COLO668 (cell line): ENCODE measurements around the gene ACAP2.
A peak's percentile ranks its signal among the peaks of the same experiment; 100 is the strongest.
"Not testable (repeated sequence)": the region's sequence is repeated elsewhere in the genome, so short reads cannot be mapped to it uniquely, and the experiment has no call there.

Experiments used
- DNase-seq: peaks from one replicate; lab custom pipeline; 2025; ENCODE audit not compliant: unreplicated experiment; lab: John Stamatoyannopoulos, UW

The ACAP2 gene

DNA sequence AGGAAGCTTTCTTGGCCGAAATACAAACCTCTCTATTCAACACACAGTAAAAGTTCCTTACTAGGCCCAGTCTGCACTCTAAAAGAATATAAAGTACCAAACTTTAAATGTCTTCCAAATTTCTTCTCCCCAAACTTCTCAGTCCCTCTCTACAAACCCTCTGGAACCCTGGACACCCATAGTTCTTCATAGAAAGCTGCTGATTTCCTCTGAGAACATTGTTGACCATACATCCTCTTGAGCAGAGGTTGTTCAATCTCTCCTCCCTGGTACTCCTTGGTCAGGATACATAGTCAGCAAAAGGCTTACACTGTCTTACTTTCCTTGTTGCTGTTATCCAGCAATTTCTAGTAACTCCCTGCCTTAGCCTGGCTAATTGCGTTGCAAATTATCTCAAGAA lies 3.1 kb upstream of the ACAP2 start:
- no peak for DNase-seq

DNA sequence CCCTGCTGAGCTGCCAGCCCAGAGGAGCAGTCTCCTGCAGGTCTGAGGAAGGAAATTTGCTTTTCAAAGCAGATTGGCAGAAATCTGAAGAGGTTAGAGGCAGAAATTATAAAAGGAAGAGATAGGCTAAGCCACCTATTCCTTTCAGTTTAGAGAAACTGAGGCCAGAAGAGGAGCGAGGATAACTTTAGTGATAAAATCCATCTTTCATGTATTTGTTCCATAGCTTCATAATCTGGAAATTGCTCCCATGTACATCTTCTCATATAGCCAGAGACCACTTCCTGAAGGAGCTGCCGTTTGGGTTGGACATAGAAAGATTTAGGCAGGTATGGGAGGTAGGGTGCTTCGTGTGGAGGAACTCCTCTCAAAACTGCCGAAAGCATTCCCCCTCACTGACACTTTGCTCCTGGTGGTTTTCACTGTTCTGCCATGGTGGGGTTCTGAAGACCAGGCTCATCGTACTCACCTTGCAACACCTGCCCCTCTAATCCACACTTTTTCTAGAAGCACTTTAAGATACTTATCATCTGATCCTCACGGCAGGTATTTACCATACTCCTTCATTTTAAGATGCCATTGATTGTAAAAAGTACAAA lies 670 bp upstream of the ACAP2 start:
- no peak for DNase-seq

DNA sequence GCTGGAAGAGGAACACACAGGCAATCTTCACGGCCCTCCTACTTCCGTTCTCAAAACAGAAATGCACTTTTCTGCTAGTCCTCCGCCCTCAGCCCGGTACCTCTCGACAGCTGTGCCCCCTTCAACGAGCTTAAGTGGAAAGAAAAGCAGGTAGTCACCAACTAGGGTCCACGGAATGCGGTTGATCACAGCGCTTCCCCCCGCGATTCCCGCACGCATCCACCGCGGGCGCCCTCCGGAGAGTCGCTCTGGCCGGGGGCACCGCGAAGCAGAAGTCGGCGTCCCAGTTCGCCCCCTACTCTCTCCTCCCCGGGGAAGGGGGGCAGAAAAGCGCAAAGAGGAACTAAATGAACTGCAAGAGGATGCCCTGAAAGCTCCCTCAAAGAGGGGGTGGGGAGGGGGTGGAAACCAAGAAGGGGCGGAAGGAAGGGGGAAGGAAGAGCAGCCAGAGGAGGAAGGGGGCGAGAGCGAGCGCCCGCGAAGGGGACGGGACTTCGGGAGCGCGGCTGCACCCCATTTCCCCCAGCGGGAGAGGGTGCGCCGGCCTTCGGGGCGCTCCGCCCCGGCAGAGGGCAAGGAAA lies 738 bp downstream of the ACAP2 start:
- peak; percentile 36 for DNase-seq

DNA sequence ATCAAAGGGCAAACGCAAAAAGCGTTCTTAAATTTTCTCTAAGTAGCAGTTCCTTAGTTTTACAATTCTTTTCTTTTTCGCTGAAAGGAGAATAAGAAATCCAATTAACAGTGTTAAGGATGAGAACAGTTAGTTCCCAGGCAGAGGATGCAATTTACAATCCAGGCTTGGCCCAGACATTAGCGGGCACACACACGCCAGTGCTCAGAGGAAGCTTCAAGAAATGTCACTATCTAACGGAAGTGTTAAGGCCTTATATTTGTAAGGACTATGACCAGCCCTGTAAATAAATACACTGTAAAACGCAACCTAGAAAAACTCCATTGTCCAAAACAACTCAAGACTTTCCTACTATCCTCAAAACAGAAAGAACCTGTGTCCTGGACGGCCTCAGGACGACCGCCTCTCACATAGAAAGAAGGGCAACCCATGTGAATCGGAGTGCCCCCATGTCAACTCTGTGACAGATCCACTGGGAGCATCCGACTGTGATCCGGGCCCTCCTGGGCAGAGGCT lies 1.3 kb downstream of the ACAP2 start:
- DNase-seq = no peak

DNA sequence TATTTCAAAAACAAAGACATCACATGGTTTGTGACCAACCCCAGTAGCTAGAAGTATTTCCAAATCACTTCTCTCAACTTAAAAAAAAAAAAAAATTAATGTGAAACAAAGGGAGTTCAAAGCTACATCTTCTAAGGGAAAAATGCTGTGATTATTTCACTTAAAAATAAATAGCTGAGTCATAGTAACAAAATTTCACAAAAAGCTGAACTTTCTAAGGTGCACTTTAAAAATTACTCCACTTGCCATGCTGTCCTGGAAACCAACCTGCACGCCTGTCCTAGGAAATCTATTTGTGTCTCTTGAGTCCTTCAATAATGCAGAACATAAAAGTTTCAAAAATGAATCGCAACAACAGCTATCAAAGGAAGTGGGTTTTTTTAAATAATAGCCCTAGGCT lies 1.8 kb downstream of the ACAP2 start:
- DNase-seq = no peak

DNA sequence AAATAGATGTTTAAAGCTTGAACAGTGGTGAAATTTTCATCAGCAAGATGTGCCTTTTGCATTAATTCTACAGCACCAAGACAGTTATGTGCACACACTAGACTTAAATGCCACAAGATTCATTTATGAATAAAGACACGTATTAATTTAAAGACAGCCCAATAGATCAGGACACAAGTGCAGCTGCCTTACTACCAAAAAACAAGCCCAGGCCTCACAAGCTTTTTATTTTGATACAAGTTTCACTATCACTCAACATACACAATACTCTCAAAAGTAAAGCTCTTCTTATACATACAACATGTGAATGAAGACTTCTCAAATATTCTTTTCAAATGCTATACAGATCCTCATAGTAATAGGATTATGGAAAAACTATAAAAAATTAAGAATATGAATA lies 2.4 kb downstream of the ACAP2 start:
- no peak for DNase-seq

DNA sequence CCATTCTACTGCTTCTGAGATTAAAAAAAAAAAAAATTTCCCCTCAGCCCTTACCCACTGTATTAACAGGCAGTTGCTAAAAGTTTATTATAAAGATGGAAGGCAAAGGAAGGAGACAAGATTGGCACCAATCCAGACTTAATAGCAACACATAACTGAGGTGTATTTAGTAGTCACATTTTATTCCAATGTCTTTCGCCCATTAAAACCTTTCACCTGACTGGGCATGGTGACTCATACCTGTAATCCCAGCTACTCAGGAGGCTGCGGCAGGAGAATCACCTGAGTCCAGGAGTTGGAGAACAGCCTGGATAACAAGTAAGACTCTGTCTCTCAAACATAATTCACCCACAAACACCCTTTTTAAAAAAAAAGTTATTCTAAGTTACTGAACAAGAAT lies 4.4 kb downstream of the ACAP2 start:
- DNase-seq = peak; percentile 9

DNA sequence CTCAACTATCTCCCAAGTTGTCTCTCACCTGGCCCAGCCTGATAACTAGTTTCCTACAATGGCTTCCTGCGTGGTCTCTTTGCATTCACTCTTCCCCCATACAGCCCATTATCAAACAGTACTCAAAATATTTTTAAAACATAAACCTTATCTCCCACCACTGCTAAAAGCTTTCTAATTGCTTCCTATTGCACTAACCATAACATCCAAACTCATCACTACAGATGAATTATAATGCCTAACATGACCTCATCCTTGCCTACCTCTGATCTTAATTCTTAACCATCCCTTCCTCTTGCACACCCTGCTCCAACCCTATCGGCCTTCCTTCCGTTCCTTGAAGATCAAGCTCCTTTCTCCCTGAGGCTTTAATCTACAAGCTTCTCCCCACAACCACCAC lies 17.0 kb downstream of the ACAP2 start:
- DNase-seq = no peak

DNA sequence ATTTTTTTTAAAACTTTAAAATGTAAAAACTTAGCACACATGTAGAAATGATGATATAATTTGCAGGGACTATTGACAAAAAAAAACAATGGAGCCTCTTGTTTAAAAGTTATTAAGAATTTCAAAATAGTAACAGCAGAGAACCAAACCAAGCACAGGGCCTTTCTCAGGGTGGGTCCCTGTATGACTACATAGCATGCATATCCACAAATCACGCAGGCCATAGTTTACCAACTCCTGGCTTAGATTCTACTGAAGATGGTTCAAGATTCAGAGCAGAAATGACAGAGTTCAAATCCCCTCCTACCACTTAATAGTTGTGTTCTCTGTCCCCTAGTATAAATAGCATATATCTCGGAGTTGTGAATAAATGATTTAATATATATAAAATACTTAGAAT lies 19.0 kb downstream of the ACAP2 start:
- no peak for DNase-seq

DNA sequence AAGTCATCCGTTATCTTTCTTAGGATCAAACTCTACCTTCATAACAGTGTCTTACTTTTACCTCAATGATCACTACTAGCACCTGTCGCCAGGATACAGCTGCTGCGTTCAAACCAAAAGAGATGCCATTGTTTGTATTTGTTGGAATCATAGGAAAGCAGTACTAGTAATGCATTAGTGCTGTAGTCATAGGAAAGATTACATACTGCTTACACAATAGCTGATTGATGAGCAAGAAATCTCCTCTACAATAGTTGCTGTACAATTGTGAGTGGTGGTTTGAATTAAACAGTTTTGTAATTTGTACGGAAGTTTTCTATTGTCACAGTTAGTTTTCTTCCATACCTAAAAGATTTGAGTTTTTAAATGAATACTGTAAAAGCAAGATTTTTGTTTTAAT lies 21.4 kb downstream of the ACAP2 start:
- no peak for DNase-seq

DNA sequence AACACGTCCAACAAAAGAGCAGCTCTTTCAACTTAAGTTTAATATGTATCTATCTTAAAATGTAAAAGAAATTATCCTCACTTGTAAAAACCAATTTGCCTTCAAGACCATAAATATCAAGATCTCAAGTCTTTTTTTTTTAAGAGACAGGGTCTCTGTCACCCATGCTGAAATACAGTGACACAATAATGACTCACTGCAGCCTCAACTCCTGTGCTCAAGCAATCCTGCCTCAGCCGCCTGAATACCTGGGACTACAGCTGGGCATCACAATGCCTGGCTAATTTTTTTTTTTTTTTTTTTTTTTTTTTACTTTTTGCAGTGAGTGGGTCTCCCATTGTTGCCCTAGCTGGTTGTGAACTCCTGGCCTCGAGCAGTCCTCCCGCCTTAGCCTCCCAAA lies 26.0 kb downstream of the ACAP2 start:
- DNase-seq = no peak

DNA sequence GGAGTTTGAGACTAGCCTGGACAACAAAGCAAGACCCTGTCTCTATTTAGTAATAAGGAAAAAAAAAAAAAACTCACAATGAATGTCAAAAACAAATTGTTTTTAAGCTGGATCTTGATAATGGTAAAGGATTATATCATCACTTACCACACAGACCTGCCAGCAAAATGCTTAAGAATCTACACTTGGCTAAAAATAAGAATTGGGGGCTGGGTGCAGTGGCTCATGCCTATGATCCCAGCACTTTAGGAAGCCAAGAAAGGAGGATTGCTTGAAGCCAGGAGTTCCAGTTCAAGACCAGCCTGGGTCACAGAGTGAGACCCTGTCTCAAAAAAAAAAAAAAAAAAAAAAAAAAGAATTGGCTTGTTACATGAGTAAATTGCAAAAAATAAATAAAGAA lies 31.0 kb downstream of the ACAP2 start:
- no peak for DNase-seq

DNA sequence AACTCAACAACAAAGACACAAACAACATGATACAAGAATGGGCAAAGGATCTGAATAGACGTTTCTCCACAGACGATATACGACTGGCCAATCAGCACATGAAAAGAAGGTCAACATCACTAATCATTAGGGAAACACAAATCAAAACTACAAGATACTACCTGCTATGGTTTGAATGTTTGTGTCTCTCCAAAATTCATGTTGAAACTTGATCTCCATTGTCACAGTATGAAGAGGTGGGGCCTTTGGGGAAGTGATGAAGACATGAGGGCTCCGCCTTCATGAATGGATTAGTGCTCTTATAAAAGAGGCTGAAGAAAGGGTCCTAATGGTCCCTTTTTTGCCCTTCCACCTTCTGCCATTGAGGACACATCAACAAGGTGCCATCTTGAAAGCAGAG lies 32.3 kb downstream of the ACAP2 start:
- DNase-seq = no peak

DNA sequence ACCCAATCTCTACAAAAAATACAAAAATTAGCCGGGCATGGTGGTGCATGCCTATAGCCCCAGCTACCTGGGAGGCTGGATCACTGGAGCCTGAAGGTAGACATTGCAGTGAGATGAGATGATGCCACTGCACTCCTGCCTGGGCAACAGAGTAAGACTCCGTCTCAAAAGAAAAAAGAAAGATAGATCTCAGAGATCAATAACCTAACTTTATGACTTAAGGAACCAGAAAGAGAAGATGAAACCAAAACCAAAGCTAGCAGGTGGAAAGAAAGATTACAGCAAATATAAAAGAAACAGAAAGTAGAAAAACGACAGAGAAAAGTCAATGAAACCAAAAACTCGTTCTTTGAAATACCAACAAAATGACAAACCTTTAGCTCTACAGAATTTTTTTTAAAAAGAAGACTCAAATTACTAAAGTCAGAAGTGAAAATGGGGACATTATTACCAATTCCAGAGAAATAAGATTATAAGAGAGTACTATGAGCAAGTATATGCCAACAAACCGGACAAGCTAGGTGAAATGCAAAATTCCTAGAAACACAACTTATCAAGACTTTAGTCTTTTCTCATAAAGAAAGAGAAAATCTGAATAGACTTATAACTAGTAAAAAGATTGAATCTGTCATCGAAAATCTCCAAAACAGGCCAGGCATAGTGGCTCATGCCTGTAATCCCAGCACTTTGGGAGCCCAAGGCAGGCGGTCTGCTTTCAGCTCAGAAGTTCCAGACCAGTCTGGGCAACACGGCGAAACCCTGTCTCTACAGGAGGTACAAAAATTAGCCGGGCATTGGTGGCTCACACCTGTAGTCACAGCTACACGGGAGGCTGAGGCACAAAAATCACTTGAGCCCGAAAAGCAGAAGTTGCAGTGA lies 35.0 kb downstream of the ACAP2 start:
- DNase-seq = no peak

DNA sequence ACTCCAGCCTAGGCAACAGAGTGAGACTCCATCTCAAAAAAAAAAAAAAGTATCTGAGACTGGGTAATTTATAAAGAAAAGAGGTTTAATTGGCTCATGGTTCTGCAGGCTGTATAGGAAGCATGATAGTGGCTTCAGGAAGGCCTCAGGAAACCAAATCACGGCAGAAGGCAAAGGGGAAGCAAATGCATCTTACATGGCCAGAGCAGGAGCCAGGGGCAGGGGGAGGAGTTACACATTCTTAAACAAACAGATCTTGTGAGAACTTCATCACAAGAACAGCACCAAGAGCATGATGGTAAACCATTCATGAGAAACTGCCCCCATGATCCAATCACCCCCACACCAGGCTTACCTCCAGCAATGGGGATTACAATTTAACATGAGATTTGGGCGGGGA lies 37.2 kb downstream of the ACAP2 start:
- no peak for DNase-seq

DNA sequence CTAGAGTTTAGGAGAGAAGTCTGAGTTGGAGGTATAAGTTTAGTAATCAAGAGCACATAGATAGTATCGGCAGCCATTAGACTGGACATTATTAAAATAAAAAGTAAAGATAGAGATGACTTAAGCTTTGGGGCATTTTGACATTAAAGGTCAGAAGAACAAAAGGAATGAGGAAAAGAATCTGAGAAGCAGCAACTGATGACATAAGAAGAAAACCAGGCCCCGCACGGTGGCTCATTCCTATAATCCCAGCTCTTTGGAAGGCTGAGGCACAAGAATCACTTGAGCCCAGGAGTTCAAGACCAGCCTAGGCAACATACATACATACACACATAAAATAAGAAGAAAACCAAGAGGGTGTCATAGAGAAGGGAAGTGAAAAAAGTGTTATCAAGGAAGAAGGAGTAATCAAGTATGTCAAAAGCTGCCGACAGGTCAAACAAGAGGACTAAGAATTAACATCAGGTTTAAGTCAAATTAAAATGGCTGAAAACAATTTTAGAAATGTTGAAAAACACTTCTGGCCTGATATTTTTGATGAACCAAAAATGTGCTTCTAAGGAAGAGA lies 38.9 kb downstream of the ACAP2 start:
- DNase-seq = no peak

DNA sequence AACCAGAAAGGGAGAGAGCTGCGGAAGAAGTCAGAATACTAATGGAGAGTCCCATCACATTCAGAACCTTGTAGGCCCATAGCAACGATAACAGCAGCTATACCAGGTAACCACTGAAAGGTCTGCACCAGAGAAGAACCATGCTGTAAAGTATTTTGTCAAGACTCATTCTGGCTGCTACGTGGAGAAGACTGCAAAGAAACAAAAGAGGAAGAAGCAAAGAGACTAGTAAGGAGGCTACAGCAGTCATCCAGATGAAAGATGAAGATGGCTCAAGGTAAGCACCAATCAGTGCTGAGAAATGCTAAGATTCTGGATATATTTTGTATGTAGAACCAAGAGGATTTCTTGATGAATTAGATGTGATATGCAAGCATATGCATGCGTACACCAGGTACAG lies 39.6 kb downstream of the ACAP2 start:
- DNase-seq = no peak

DNA sequence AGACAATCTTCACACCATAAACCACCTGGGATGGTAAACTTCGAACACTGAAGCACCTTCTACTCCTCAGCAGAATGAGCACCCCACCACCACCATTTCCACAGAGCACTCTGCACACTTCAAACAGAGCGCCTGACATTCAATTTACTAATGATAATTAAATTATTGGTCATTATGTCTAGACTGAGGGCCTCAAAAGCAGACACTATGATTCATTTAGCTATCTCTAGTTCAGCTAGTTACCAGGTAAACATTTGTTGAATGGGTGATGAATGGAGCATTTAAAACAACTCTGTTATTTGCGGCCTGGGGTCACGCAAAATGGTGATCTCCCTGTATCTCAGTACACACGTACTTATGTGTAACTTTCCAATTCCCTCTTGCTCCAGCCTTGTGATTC lies 40.9 kb downstream of the ACAP2 start:
- no peak for DNase-seq

DNA sequence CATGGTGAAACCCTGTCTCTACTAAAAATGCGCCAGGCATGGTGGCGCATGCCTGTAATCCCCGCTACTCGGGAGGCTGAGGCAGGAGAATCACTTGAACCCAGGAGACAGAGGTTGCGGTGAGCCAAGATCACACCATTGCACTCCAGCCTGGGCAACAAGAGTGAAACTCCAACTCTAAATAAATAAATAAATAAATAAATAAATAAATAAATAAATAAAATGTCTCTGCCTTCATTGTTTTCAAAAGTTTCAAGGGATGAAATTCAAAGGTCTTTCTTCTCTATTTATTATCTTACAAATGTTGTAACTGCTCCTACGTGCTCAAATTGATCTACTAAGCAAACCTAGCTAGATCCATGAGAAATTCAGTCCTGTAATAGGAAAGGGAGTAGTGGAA lies 44.4 kb downstream of the ACAP2 start:
- DNase-seq = not testable (repeated sequence)

DNA sequence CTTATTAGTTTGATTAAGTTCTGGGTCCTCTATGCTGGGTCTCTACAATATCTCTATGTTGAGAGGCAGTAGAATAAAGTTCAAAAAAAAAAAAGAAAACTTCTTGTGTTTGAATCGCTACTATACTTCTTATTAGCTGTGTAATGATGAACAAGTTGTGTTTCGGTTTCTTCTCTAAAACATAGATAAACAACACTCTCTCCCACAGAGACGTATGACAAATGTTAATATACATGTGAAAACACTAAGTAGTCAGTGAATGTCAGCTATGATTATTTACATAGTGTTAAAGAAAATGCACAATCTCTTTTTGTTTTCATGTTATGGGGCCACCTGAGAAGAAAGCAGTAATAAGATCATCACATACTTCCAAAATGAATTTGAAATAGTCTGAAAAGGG lies 45.3 kb downstream of the ACAP2 start:
- no peak for DNase-seq

DNA sequence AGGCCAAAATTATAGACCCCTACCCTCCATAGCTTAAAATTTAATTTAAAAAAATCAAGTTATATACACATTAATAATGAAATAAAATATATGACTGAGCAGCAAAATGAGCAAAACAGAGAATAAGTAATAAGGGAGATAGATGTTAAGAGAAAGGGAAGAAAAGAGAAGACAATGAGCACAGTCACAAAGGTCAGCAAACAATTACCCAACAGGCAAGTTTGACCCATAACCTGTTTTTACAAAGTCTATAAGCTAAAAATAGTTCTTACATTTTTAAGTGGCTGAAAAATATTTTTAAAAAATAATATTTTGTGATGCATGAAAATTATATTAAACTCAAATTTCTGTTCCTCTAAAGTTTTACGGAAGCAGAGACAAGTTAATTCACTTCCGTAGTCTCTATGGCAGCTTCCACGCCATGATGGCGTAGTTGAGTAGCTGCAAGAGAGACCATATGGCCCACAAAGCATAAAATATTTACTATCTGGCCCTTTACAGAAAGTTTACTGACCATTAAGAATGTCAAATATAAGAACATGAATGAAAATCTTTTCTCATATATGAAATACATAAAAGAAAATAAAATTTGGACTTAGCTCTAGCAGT lies 47.5 kb downstream of the ACAP2 start:
- no peak for DNase-seq

DNA sequence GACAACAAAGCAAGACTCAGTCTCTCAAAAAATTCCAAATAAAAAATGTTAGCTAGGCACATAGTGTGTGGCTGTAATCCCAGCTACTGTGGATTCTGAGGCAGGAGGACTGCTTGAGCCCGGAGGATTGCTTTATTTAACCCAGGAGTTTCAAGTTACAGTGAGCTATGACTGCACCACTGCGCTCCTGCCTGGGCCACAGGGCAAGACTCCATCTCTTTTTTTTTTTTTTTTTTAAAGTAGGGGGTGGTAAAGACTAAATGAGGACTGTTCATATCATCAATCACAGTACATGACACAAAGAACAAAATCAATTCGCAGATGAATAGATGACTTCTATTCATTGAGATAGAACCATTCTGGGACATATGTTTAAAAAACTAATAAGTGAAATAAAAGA lies 48.1 kb downstream of the ACAP2 start:
- DNase-seq = no peak
